OCI-LY3 (cell line): Measurements from ENCODE around the gene FBXL20.

ENCODE experiments used
- H2AFZ ChIP-seq: fragments of 200-600, 300-600 bp; shearing (Covaris generic); 2 replicates; pipeline ENCODE4 v1.6.0; 2014; ENCODE audit warnings: antibody characterized with exemption, low read depth, low read length
- H3K27ac ChIP-seq: fragments of 200-600, 300-600 bp; sonication (generic); 2 replicates; pipeline ENCODE4 v1.5.1; 2014; ENCODE audit warnings: mild to moderate bottlenecking, low read length, moderate library complexity, mixed read lengths
- H3K27me3 ChIP-seq: fragments of 200-600, 300-600 bp; sonication (generic); 2 replicates; pipeline ENCODE4 v1.6.1; 2014; ENCODE audit warnings: low read depth, low read length, mixed read lengths
- H3K36me3 ChIP-seq: fragments of 200-600, 300-600 bp; sonication (generic); replicated peaks from 2 replicates; pipeline ENCODE3; 2014; ENCODE audit warnings: low read depth, low read length, mixed read lengths
- H3K4me1 ChIP-seq: fragments of 300-600, 200-600 bp; sonication (generic); 2 replicates; pipeline ENCODE4 v1.6.1; 2014; ENCODE audit warnings: low read length, mixed read lengths
- H3K4me2 ChIP-seq: fragments of 200-600, 300-600 bp; sonication (generic); 2 replicates; pipeline ENCODE4 v1.6.1; 2014; ENCODE audit warnings: low read length, mixed read lengths
- H3K4me3 ChIP-seq: fragments of 300-600, 200-600 bp; sonication (generic); 2 replicates; pipeline ENCODE4 v1.5.1; 2014; ENCODE audit warnings: antibody characterized with exemption, mild to moderate bottlenecking, low read length, moderate library complexity
- H3K79me2 ChIP-seq: fragments of 300-600, 200-600 bp; shearing (Covaris generic); 2 replicates; pipeline ENCODE4 v1.6.1; 2014; ENCODE audit warnings: mild to moderate bottlenecking, low read length, mixed read lengths
- H3K9ac ChIP-seq: fragments of 300-600, 200-600 bp; shearing (Covaris generic); 2 replicates; pipeline ENCODE4 v1.6.0; 2014; ENCODE audit warnings: mild to moderate bottlenecking, low read length, moderate library complexity
- H3K9me3 ChIP-seq: fragments of 200-600, 300-600 bp; shearing (Covaris generic); 2 replicates; pipeline ENCODE4 v1.6.1; 2014; ENCODE audit warnings: low read length, mixed read lengths; ENCODE audit not compliant: insufficient read depth
- H4K20me1 ChIP-seq: fragments of 200-600, 300-600 bp; sonication (generic); 2 replicates; pipeline ENCODE4 v1.6.1; 2016; ENCODE audit warnings: low read length, mixed read lengths; ENCODE audit not compliant: insufficient read depth
- CTCF ChIP-seq: fragments of 200-600, 300-600 bp; sonication (generic); IDR thresholded peaks from 2 replicates; pipeline ENCODE4 v1.5.1; 2014; ENCODE audit warnings: antibody characterized with exemption, low read length, low read depth
- EZH2phosphoT487 ChIP-seq: fragments of 200-600 bp; shearing (Covaris generic); IDR thresholded peaks from 2 replicates; pipeline ENCODE4 v1.6.1; 2018; ENCODE audit warnings: antibody characterized with exemption, mixed run types, low read depth

FBXL20 gene

GRCh38 chr17:39276113-39276512 is 125.3 kb downstream of the FBXL20 start:
- H4K20me1 ChIP-seq, result no peaks in the 10 kb centered on the region
- no peaks in the 10 kb centered on the region for H3K79me2 ChIP-seq
- H3K9ac ChIP-seq, result no peak overlapping the region
- no peak overlapping the region for H3K4me2 ChIP-seq
- H2AFZ ChIP-seq, result no peak overlapping the region
- TF ChIP-seq EZH2phosphoT487, result no peak
- TF ChIP-seq CTCF, result no peak
- peaks cover 6% of the 10 kb centered on the region for H3K36me3 ChIP-seq
- no peaks in the 10 kb centered on the region for H3K9me3 ChIP-seq
- H3K27ac ChIP-seq, result no peak overlapping the region
- H3K4me1 ChIP-seq, result peaks cover 9% of the 10 kb centered on the region
- no peaks in the 10 kb centered on the region for H3K27me3 ChIP-seq
- H3K4me3 ChIP-seq, result no peak overlapping the region

GRCh38 chr17:39271546-39271945 is 129.9 kb downstream of the FBXL20 start:
- Histone ChIP-seq H3K9me3 (no peaks in the 10 kb centered on the region), H3K9ac (no peak overlapping the region), H3K27ac (no peak overlapping the region), H3K36me3 (peaks cover 7% of the 10 kb centered on the region), H4K20me1 (no peaks in the 10 kb centered on the region), H2AFZ (no peak overlapping the region), H3K79me2 (no peaks in the 10 kb centered on the region), H3K27me3 (no peaks in the 10 kb centered on the region), H3K4me2 (no peak overlapping the region), H3K4me3 (no peak overlapping the region), H3K4me1 (no peaks in the 10 kb centered on the region)
- TF ChIP-seq EZH2phosphoT487 (no peak), CTCF (no peak)

- TF ChIP-seq EZH2phosphoT487 (no peak), CTCF (peak; percentile 74)
- Histone ChIP-seq H3K9me3 (no peaks in the 10 kb centered on the region), H4K20me1 (no peaks in the 10 kb centered on the region), H3K27ac (no peak overlapping the region), H3K27me3 (no peaks in the 10 kb centered on the region), H2AFZ (no peak overlapping the region), H3K36me3 (peaks cover 7% of the 10 kb centered on the region), H3K4me1 (no peaks in the 10 kb centered on the region), H3K4me2 (no peak overlapping the region), H3K79me2 (no peaks in the 10 kb centered on the region), H3K9ac (no peak overlapping the region), H3K4me3 (no peak overlapping the region)
These were observed 130.5 kb downstream of the FBXL20 start for GRCh38 chr17:39270923-39271322.

GRCh38 chr17:39264119-39264518 is 137.3 kb downstream of the FBXL20 start:
- H3K4me2 ChIP-seq, result no peak overlapping the region
- no peaks in the 10 kb centered on the region for H3K9me3 ChIP-seq
- no peaks in the 10 kb centered on the region for H3K27me3 ChIP-seq
- peaks cover 17% of the 10 kb centered on the region for H3K4me1 ChIP-seq
- no peak overlapping the region for H3K9ac ChIP-seq
- TF ChIP-seq EZH2phosphoT487 (no peak), CTCF (no peak)
- no peaks in the 10 kb centered on the region for H4K20me1 ChIP-seq
- H3K27ac ChIP-seq, result no peak overlapping the region
- no peak overlapping the region for H2AFZ ChIP-seq
- H3K4me3 ChIP-seq, result no peak overlapping the region
- H3K36me3 ChIP-seq, result peaks cover 10% of the 10 kb centered on the region
- H3K79me2 ChIP-seq, result no peaks in the 10 kb centered on the region
